ENCODE data around the gene PRTFDC1. TPM values are rescaled to one million over a fixed set of nuclear protein-coding genes. Genes with fewer than 3 reads are reported as not detected.

PRTFDC1 gene
- total and polyA plus RNA-seq, 2 of the 8 experiments (the other 6 are each of a cell fraction or from before 2014, with no cell fraction given), result 5.9 to 6.6 TPM

- no peak for DNase-seq (ENCODE audit: low read depth in 1 of 2, low spot score in 2 of 2)
- no peaks in the 10 kb centered on the region for H3K23me2 ChIP-seq (ENCODE audit: low read depth, low read length)
- H2AFZ ChIP-seq (ENCODE audit: low read length), result peak overlapping the region; percentile 86; the same call in 1 of the 2 replicates
Measured at GRCh38 chr10:24920907-24921881, 31.2 kb downstream of the PRTFDC1 start.

More at GRCh38 chr10:24920907-24921881, 31.2 kb downstream of the PRTFDC1 start:
- Histone ChIP-seq H3K23ac (ENCODE audit: insufficient read length) (no peak overlapping the region), H3K9me3 (ENCODE audit: insufficient read depth in 2 of 2, low read depth in 1 of 2, low read length in 1 of 2) (0 out of 4 replicates have a peak, but pooled peaks cover 0 to 2% of the 10 kb centered on the region in 2 experiments), H3K14ac (ENCODE audit: insufficient read length) (no peak overlapping the region), H4K8ac (ENCODE audit: extremely low read depth, insufficient read depth, low read length) (no peak overlapping the region), H2BK15ac (ENCODE audit: low read length) (no peak overlapping the region), H3K4me2 (ENCODE audit: insufficient read depth in 1 of 2, low read depth in 2 of 2, low read length in 2 of 2) (no peak overlapping the region), H3K4me1 (replicated peaks in 1 of 4; ENCODE audit: control insufficient read depth in 3 of 4, insufficient read depth in 4 of 4, low read length in 3 of 4) (peaks cover 0 to 2% (median 0%) of the 10 kb centered on the region in 4 experiments; a peak in 1 of 7 replicates), H2BK5ac (ENCODE audit: low read depth, low read length) (no peak overlapping the region), H3K36me3 (ENCODE audit: control insufficient read depth in 2 of 4, insufficient read depth in 4 of 4, low read length in 3 of 4) (no peaks in the 10 kb centered on the region), H3K27me3 (replicated peaks in 1 of 4; ENCODE audit: control insufficient read depth in 3 of 4, extremely low read depth in 1 of 4, insufficient read depth in 3 of 4, low read length in 3 of 4) (no peaks in the 10 kb centered on the region), H3K4me3 (ENCODE audit: extremely low read depth in 1 of 4, insufficient read depth in 2 of 4, low read depth in 3 of 4, low read length in 4 of 4) (no peak overlapping the region), H3K18ac (ENCODE audit: extremely low read depth, low read length) (no peak overlapping the region), H3K56ac (replicated peaks; ENCODE audit: insufficient read length, low read depth, low read length) (no peak overlapping the region), H3K79me2 (ENCODE audit: control insufficient read depth in 1 of 2, insufficient read depth in 2 of 2, low read length in 2 of 2) (no peaks in the 10 kb centered on the region), H4K20me1 (replicated peaks in 1 of 2; ENCODE audit: control insufficient read depth in 1 of 2, insufficient read depth in 2 of 2, low read length in 2 of 2) (no peaks in the 10 kb centered on the region), H4K5ac (ENCODE audit: insufficient read length, low read depth, low read length) (no peak overlapping the region), H3K4ac (replicated peaks; ENCODE audit: insufficient read length, low read depth, low read length) (no peak overlapping the region), H3K9ac (replicated peaks in 1 of 4; ENCODE audit: extremely low read depth in 1 of 4, low read depth in 3 of 4, low read length in 3 of 4) (no peak overlapping the region), H2AK5ac (ENCODE audit: low read depth, low read length) (no peak overlapping the region), H2BK120ac (replicated peaks; ENCODE audit: low read depth, low read length) (no peak overlapping the region), H3K79me1 (ENCODE audit: low read depth, low read length) (no peaks in the 10 kb centered on the region), H2BK12ac (ENCODE audit: low read depth, low read length) (no peak overlapping the region), H3K27ac (ENCODE audit: low read depth, low read length) (no peak overlapping the region), H4K91ac (replicated peaks; ENCODE audit: insufficient read length, low read length) (no peak overlapping the region), H2BK20ac (ENCODE audit: low read length) (no peak overlapping the region)
- ChIA-PET POLR2A (ENCODE audit: partially characterized antibody) (interaction anchor here (0.7 kb wide), 1 partner anchor 31 kb away, joined by 4 read pairs; the partner anchor contains the start of gene PRTFDC1), CTCF (ENCODE audit: partially characterized antibody) (interaction anchor here (0.7 kb wide), 1 partner anchor 28 kb away, joined by 3 read pairs; no protein-coding TSS in a partner anchor)
- 87% methylated on average over 7 of the region's 7 CpGs; no CpG with 5 or more reads in 1 of the 2 experiments for WGBS, 2 experiments (ENCODE audit: extremely low coverage in 1 of 2, insufficient coverage in 1 of 2, insufficient read length in 1 of 2, insufficient replicate concordance in 2 of 2, low coverage in 1 of 2, low lambda C conversion rate in 2 of 2, missing lambda C conversion rate in 1 of 2)
- no peak for FAIRE-seq
- no peak for TF ChIP-seq EZH2 (IDR thresholded peaks at IDR 0.05; ENCODE audit: low read depth, low read length, severe bottlenecking)
- TF ChIP-seq MAFK (IDR thresholded peaks at IDR 0.05; ENCODE audit: low read depth, low read length), result peak; percentile 88
- peak; percentile 94 for TF ChIP-seq BACH1 (IDR thresholded peaks at IDR 0.05; ENCODE audit: low read length)

Measured in H1 (cell line).